ENCODE results near the gene PLAU.

GRCh38 chr10:73964743-73965142 is 53.8 kb downstream of the PLAU start:
- TF ChIP-seq CTCF (IDR thresholded peaks at IDR 0.05), result no peak
- no peak for TF ChIP-seq POLR2A (IDR thresholded peaks at IDR 0.05)
- TF ChIP-seq POLR2AphosphoS5 (IDR thresholded peaks at IDR 0.05), result no peak
